Measurements from ENCODE around the gene NLRC3. TPM values are rescaled to one million over a fixed set of nuclear protein-coding genes. Genes with fewer than 3 reads are reported as not detected.

Gene NLRC3
- polyA plus RNA-seq, 1 of the 3 experiments (the other 2 are of a cell fraction): not detected

- Histone ChIP-seq H3K27ac (ENCODE audit: low read depth in 2 of 2, low read length in 1 of 2) (no peak overlapping the region), H3K36me3 (replicated peaks in 1 of 2; ENCODE audit: control insufficient read depth in 1 of 2, insufficient read depth in 2 of 2, low read length in 1 of 2) (peaks cover 19 to 31% of the 10 kb centered on the region in 2 experiments), H4K20me1 (ENCODE audit: insufficient read depth) (no peaks in the 10 kb centered on the region), H3K4me1 (ENCODE audit: control insufficient read depth in 1 of 2, insufficient read depth in 2 of 2, low read depth in 1 of 2, low read length in 1 of 2) (no peaks in the 10 kb centered on the region), H3K9me2 (no peaks in the 10 kb centered on the region), H2AFZ (ENCODE audit: low read depth) (no peak overlapping the region), H3K4me3 (ENCODE audit: low read depth in 2 of 2, low read length in 1 of 2) (no peak overlapping the region), H3F3A (replicated peaks; ENCODE audit: insufficient read depth) (no peaks in the 10 kb centered on the region), H3K9me3 (no peaks in the 10 kb centered on the region), H3K79me2 (ENCODE audit: insufficient read depth) (no peaks in the 10 kb centered on the region), H3K9ac (no peak overlapping the region), H3K4me2 (no peak overlapping the region), H3K27me3 (ENCODE audit: insufficient read depth) (no peaks in the 10 kb centered on the region)
- no peak for DNase-seq
- 100% methylated on average over 2 of the region's 8 CpGs for WGBS (ENCODE audit: low lambda C conversion rate)
- ChIA-PET CTCF (no interaction called here), POLR2A (no interaction called here)
- no peak for TF ChIP-seq GATA2 (CRISPR knock-in tag; IDR thresholded peaks at IDR 0.05)
- TF ChIP-seq MEF2A (IDR thresholded peaks at IDR 0.05; ENCODE audit: borderline replicate concordance, low read depth): no peak
- TF ChIP-seq NFIC (IDR thresholded peaks at IDR 0.05; ENCODE audit: borderline replicate concordance): no peak
- no peak for TF ChIP-seq SMC3 (IDR thresholded peaks at IDR 0.05; ENCODE audit: low read depth, low read length)
- TF ChIP-seq CHD2 (IDR thresholded peaks at IDR 0.05; ENCODE audit: low read length, partially characterized antibody): no peak
- no peak for TF ChIP-seq ZBTB33 (IDR thresholded peaks at IDR 0.05; ENCODE audit: borderline replicate concordance, low read depth)
- TF ChIP-seq FOXJ3 (CRISPR knock-in tag; IDR thresholded peaks at IDR 0.05): no peak
Measured at GRCh38 chr16:3599121-3599520, 21.9 kb upstream of the NLRC3 start.

- POLR2A ChIA-PET: no interaction called here
- Histone ChIP-seq H4K20me1 (ENCODE audit: insufficient read depth) (no peaks in the 10 kb centered on the region), H3K9me2 (no peaks in the 10 kb centered on the region), H3K27me3 (ENCODE audit: insufficient read depth) (no peaks in the 10 kb centered on the region), H3K79me2 (ENCODE audit: insufficient read depth) (no peaks in the 10 kb centered on the region), H3K4me1 (ENCODE audit: control insufficient read depth in 1 of 2, insufficient read depth in 2 of 2, low read depth in 1 of 2, low read length in 1 of 2) (no peaks in the 10 kb centered on the region), H3K9ac (no peak overlapping the region), H2AFZ (ENCODE audit: low read depth) (no peak overlapping the region), H3F3A (replicated peaks; ENCODE audit: insufficient read depth) (no peaks in the 10 kb centered on the region), H3K36me3 (replicated peaks in 1 of 2; ENCODE audit: control insufficient read depth in 1 of 2, insufficient read depth in 2 of 2, low read length in 1 of 2) (peaks cover 19 to 22% of the 10 kb centered on the region in 2 experiments), H3K4me3 (ENCODE audit: low read depth in 2 of 2, low read length in 1 of 2) (no peak overlapping the region), H3K9me3 (no peaks in the 10 kb centered on the region), H3K4me2 (no peak overlapping the region), H3K27ac (ENCODE audit: low read depth in 2 of 2, low read length in 1 of 2) (no peak overlapping the region)
- no peak for DNase-seq
- 96% methylated on average over 11 of the region's 12 CpGs for WGBS (ENCODE audit: low lambda C conversion rate)
- no peak for TF ChIP-seq FOSL2 (IDR thresholded peaks at IDR 0.05; ENCODE audit: borderline replicate concordance, low read depth)
- no peak for TF ChIP-seq REST (IDR thresholded peaks at IDR 0.05; ENCODE audit: low read depth, low read length)
- no peak for TF ChIP-seq PBX3 (IDR thresholded peaks at IDR 0.05)
- no peak for TF ChIP-seq NRF1 (IDR thresholded peaks at IDR 0.05; ENCODE audit: low read depth, low read length)
- no peak for TF ChIP-seq EP300 (IDR thresholded peaks at IDR 0.05; ENCODE audit: borderline replicate concordance in 1 of 2, low read depth in 1 of 2, low read length in 1 of 2)
- no peak for TF ChIP-seq FOXJ3 (CRISPR knock-in tag; IDR thresholded peaks at IDR 0.05)
- no peak for TF ChIP-seq RFX5 (IDR thresholded peaks at IDR 0.05; ENCODE audit: low read length)
- TF ChIP-seq POLR2AphosphoS5 (IDR thresholded peaks at IDR 0.05; ENCODE audit: low read depth, low read length): no peak
- TF ChIP-seq FOXM1 (IDR thresholded peaks at IDR 0.05; ENCODE audit: low read depth): no peak
- no peak for TF ChIP-seq JUND (IDR thresholded peaks at IDR 0.05)
- TF ChIP-seq EZH2phosphoT487 (IDR thresholded peaks at IDR 0.05; ENCODE audit: borderline replicate concordance, low read depth): no peak
- TF ChIP-seq SMC3 (IDR thresholded peaks at IDR 0.05; ENCODE audit: low read depth, low read length): no peak
- TF ChIP-seq TAF1 (IDR thresholded peaks at IDR 0.05; ENCODE audit: borderline replicate concordance, low read depth, low read length): no peak
- no peak for TF ChIP-seq TEAD4 (IDR thresholded peaks at IDR 0.05; ENCODE audit: borderline replicate concordance, insufficient read depth)
- no peak for TF ChIP-seq MXI1 (IDR thresholded peaks at IDR 0.05; ENCODE audit: low read depth, low read length)
- no peak for TF ChIP-seq NFIC (IDR thresholded peaks at IDR 0.05; ENCODE audit: borderline replicate concordance)
- no peak for TF ChIP-seq USF1 (IDR thresholded peaks at IDR 0.05; ENCODE audit: borderline replicate concordance, low read depth)
- TF ChIP-seq RAD21 (IDR thresholded peaks at IDR 0.05; ENCODE audit: low read length): no peak
- CTCF ChIA-PET: no interaction called here
Measured at GRCh38 chr16:3598236-3598635, 21.0 kb upstream of the NLRC3 start.
